Forelimb muscle (tissue), 1 donor: Measurements from ENCODE around the gene NKIRAS1. TPM values are rescaled to one million over a fixed set of nuclear protein-coding genes. Genes with fewer than 3 reads are reported as not detected.
"Not testable (repeated sequence)": the region's sequence is repeated elsewhere in the genome, so short reads cannot be mapped to it uniquely, and the experiment has no call there.

ENCODE experiments used
- DNase-seq: peaks from one replicate; pipeline ENCODE4 v3.0.0-alpha.2; 2013; ENCODE audit warnings: low read depth
- polyA plus RNA-seq: library from polyadenylated mRNA; unstranded; fragments of 120-200 nt; gene quantifications from one replicate; pipeline ENCODE4 v1.2.1, GENCODE V29; 2013; ENCODE audit not compliant: insufficient read length

The NKIRAS1 gene
- polyA plus RNA-seq, 1 donor, result 13.6 TPM

- DNase-seq, result not testable (repeated sequence)
Observed at GRCh38 chr3:23870663-23871043, 46.1 kb downstream of the NKIRAS1 start.

DNA sequence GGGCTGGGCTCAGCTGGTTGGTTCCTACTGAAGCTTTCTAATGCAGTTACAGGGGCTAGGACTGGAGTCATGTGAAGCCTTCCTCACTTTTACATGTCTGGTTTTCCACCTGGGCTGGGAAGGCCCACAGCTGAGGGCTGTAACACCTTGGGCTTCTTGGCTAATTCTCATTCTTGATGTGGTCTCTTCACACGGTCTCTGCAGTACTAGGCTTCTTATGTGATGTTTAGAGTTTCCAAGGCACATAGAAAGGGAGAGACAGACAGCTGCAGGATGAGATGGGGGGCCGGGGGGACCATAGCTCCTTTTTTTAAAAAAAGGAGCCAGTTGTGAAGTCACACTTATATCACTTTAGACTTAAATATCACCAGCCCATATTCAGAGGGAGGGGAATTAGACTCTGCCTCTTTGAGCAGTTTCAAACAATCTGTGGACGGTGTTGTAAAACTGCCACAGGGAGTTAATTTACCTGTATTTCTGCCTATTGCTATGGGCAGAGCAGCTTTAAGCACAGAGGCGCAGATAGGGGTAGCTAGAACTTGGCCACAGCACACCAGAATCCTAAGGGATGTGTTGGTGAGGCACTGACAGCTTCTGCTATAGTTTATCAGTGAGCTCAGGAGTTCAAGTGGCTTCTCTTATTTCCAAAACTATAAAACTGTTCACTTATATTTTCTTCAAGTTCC is 46.7 kb downstream of the NKIRAS1 start:
- DNase-seq, result no peak

DNA sequence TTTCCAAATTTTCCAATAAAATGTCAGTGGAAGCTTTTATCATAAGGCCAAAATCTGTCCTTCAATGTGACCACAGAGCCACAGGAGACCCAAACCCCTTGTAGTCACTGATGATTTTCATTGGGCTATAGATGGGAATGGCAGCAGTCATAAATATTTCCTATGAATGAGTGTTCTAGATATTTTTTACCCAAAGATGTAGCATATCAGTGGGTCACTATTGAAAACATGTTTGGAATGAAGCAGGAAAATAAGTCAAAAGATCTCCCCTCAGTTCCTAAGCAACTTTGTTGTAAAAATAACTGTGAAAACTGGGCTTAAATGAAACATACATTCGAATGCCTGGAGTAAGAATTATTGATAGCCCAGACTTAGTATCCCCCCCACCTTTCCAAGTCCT is 49.0 kb downstream of the NKIRAS1 start:
- no peak for DNase-seq

DNA sequence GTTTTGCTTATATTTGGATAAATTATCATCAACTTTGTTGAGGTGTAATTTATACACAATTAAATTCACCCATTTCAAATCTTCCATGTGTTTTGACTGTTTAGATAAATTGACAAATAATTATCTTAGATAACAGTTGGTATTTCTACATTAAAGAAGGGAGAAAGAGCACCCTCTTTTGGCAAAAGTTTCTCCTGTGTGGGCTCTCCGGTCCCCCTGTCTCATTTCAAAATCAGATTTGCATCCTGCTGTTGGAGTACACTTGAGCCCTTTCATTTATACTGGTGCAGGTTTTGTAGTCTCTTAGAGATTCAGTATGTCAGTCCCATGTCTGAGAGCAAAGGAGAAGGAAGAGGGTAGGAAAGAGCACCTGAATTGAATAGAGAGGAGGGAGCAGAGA is 49.4 kb downstream of the NKIRAS1 start:
- no peak for DNase-seq

DNA sequence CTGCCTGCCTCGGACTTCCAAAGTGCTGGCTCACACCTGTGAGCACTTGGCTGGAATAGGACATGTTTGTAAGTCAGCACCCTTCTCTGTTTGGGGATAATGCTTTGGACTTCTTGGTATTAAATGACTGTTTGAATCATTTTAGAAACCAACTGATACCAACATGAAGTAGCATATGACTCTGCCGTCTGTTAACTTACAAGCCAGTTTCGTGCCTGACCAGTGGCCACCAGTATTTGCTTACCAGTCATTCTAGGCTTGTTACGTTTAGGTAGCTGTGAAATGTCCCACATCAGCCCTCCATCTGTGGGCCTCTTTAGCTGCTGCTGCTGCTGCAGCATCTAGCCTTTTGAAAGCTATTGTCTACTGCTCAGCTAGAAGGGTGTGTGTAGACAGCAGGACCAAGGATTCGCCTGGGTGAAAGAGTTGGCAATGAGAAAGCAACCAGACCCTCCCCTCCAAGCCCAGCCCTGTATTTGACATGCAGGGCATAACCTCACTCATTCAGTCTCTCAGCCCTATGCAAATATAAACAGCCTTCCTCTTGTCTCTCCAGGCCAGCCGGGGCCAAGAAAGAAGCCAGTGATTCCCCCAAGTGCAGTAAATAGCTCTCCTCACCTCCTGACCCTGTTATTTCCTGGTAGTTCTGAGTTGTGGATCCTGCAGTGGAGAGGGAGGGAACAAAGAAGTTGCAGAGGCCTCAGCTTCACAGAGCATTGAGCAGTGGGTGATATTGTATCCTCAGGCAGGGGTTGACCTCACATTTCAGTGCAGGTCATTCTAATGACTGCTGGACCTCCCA is 51.0 kb downstream of the NKIRAS1 start:
- no peak for DNase-seq

DNA sequence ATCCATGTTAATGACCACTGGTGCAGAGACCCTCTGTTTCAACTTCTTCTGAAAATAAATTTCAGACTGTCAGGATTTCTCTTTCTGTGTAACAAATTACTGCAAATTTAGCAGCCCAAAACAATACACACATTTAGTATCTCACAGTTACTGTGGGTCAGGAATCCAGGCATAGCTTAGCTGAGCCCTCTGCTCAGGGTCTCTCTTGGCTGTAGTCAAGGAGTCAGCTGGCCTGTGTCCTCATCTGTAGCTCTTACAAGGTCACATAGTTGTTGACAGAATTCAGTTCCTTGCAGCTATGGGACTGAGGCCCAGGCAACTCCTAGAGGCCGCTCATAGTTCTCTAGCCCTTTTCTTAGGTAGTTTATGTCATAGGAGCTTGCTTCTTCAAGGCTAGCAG is 51.9 kb downstream of the NKIRAS1 start:
- DNase-seq, result no peak

GRCh38 chr3:23863060-23863459 is 53.7 kb downstream of the NKIRAS1 start:
- no peak for DNase-seq

GRCh38 chr3:23861689-23862088 is 55.1 kb downstream of the NKIRAS1 start:
- DNase-seq, result no peak

GRCh38 chr3:23859839-23860382 is 56.9 kb downstream of the NKIRAS1 start:
- DNase-seq, result no peak

DNA sequence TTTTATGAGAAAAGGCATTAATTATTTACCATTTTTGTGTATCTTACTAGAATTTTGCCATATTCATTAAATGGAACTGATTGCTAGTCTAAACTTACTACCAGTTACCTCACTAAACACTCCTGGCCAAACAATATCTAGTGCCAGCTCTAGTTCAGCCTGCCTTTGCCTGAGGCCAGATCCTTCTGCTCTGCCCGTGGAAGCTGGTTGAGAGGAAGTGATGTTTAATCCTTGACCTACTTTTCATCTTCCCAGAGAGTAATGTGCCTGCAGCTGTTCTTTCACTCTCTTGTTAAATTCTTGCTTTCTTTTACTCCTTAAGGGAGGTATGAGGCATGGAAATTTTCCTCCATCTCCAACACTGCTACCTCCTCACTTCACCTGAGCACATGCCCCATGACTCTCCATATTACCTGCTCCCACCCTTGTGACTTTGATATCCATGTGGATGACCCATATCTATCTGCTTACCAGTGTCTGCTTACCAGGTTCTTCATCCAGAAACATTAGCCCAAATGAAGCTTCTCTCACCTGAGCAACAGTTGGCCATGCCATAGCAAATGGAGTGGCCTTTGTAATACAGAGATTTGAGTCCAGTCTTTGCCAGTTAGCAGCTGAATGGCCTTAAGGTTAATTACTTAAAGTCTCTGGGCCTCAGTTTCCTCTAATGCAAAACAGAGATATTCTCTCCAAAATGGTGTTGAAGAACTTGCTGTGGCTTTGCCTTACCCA is 57.6 kb downstream of the NKIRAS1 start:
- DNase-seq, result no peak

DNA sequence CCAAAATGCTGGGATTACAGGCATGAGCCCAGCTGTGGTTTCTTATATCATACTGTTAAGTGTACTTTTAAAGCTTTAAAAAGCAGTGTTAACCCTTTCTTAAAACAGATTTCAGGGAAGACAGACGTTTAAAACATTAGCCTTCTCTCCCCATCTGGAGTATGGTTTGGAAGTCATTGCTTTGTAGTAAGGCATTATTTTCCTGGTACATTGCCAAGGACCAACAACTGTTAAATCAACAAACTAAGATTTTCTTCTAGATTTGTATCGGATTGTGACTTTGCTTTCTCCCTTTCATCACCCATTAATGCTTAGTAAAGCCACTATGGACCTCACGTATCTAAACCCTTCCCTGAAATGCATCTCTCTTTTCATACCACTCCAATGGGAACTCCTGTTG is 60.5 kb downstream of the NKIRAS1 start:
- DNase-seq, result no peak

- not testable (repeated sequence) for DNase-seq
Observed at GRCh38 chr3:23849462-23849861, 67.3 kb downstream of the NKIRAS1 start.

GRCh38 chr3:23845326-23846216 is 71.2 kb downstream of the NKIRAS1 start:
- DNase-seq, result no peak

DNA sequence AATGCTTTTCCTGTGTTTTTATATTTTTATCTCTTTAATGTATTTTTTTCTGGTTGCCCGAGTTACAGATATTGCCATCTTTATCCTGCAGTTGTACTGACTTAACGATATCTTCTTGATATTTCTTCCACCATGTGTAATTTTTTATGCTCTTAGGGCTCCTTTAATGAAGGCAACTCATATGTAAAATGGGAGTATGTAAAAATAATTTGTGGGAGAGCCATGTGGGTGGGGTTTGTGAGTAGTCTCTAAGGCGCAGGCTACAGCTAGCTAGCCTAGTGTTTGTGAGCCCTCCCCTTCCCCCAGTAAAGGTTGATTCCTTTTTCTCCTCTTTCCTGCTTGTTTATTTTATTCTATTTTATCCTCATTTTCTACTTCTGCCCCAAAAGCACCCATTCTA is 72.9 kb downstream of the NKIRAS1 start:
- no peak for DNase-seq

Other genes with a start within 250 kb of the NKIRAS1 start
- gene UBE2E1, start 111.0 kb downstream of the NKIRAS1 start, polyA plus RNA-seq, result 80.3 TPM
- gene RPL15, start 142 bp upstream of the NKIRAS1 start, polyA plus RNA-seq, result 2,583 TPM
- 21.7 TPM for gene NR1D2, start 28.3 kb upstream of the NKIRAS1 start, polyA plus RNA-seq